Naive B cell (primary cell): ENCODE measurements around the gene NLE1. TPM values are rescaled to one million over a fixed set of nuclear protein-coding genes. Genes with fewer than 3 reads are reported as not detected.
"Not testable (repeated sequence)": the region's sequence is repeated elsewhere in the genome, so short reads cannot be mapped to it uniquely, and the experiment has no call there.

Experiments used
- ATAC-seq, 2 donors: fragments of 150-1000 bp; cut with Tn5 transposase; 2 replicates each; pipeline ENCODE4 v1.10.0; 2021; ENCODE audit warnings: low read depth in 2 of 2, mild to moderate bottlenecking in 2 of 2, moderate library complexity in 2 of 2
- DNase-seq: peaks from one replicate; pipeline ENCODE4 v3.0.0; 2022
- H3K27ac Mint-ChIP-seq, 6 donors: one replicate each; pipeline ENCODE4 v1.8.0; 2020 to 2022; ENCODE audit warnings: mild to moderate bottlenecking in 6 of 6, mixed read lengths in 6 of 6, moderate library complexity in 5 of 6, inconsistent platforms in 2 of 6
- H3K27me3 Mint-ChIP-seq, 3 donors: one replicate each; pipeline ENCODE4 v1.8.0; 2021 to 2022; ENCODE audit warnings: mixed read lengths in 3 of 3, mild to moderate bottlenecking in 1 of 3
- H3K36me3 Mint-ChIP-seq, 2 donors: one replicate each; pipeline ENCODE4 v1.8.0; 2020 to 2022; ENCODE audit warnings: mixed read lengths in 2 of 2, inconsistent platforms in 1 of 2, mild to moderate bottlenecking in 1 of 2
- H3K4me1 Mint-ChIP-seq, 3 donors: one replicate each; pipeline ENCODE4 v1.8.0; 2020 to 2022; ENCODE audit warnings: mixed read lengths in 3 of 3, inconsistent platforms in 1 of 3, mild to moderate bottlenecking in 1 of 3, moderate library complexity in 1 of 3
- H3K4me3 Mint-ChIP-seq, 8 donors: one replicate each; pipeline ENCODE4 v1.8.0; 2020 to 2022; ENCODE audit warnings: mild to moderate bottlenecking in 8 of 8, mixed read lengths in 8 of 8, moderate library complexity in 8 of 8, inconsistent platforms in 2 of 8
- H3K9me3 Mint-ChIP-seq, 7 donors: one replicate each; pipeline ENCODE4 v1.8.0; 2020 to 2022; ENCODE audit warnings: mixed read lengths in 7 of 7, mild to moderate bottlenecking in 5 of 7, inconsistent platforms in 2 of 7, moderate library complexity in 1 of 7
- polyA plus RNA-seq, 6 donors: library from polyadenylated mRNA; unstranded; fragments of 300-500 nt; fragmentation: Illumina TruSeq; gene quantifications; one replicate each; pipeline ENCODE4 v1.2.3, GENCODE V29; 2021; ENCODE audit warnings: low read depth in 6 of 6

NLE1 gene
- polyA plus RNA-seq: 1 to 10 TPM; 3.2 to 5.8 (median 3.6) TPM

- peak within 1 kb of the TSS in 5 of 6 donors; percentile 38 to 74 (median 64) for H3K27ac Mint-ChIP-seq
- DNase-seq (peak; percentile 84), ATAC-seq (peak; percentile 95 to 98)
- peak within 1 kb of the TSS; percentile 81 to 93 (median 88) for H3K4me3 Mint-ChIP-seq
- no peaks in the 10 kb centered on the region for H3K36me3 Mint-ChIP-seq
- H3K9me3 Mint-ChIP-seq: peaks cover 0 to 1% (median 0%) of the 10 kb centered on the region in 7 donors
- H3K4me1 Mint-ChIP-seq: peaks cover 0 to 20% (median 12%) of the 10 kb centered on the region in 3 donors
- H3K27me3 Mint-ChIP-seq: peaks cover 0 to 5% (median 3%) of the 10 kb centered on the region in 3 donors
Measured at GRCh38 chr17:35141681-35142466, at the start of gene NLE1. Gene NLE1, minus strand, starts transcription at chr17:35142303. Its CDS starts 28 bp downstream, at chr17:35142275.

DNA sequence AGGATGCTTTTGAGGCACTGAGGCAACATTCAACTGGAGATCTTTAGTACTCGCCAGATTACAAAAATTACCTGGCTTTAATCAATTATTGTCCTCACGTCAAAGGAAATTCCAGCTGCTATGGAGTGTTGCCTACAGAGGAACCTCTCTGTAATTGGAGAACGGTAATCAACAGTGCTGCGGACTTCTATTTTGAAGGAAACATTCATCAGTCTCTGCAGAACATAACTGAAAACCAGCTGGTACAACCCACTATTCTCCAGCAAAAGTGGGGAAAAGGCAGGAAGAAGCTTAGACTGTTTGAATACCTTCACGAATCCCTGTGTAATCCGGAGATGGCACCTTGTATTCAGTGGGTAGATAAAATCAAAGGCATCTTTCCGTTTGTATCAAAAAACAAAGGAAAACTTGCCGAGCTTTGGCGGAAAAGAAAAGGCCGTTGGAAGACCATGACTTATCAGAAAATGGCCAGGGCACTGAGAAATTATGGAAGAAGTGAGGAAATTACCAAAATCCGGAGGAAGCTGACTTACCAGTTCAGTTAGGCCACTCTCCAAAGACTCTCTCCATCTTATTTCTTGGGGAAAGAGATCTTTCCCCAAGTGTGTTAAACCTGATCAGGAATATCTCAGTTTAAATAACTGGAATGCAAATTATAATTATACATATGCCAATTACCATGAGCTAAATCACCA is 49.0 kb upstream of the NLE1 start:
- no peak for ATAC-seq
- Mint-ChIP-seq H3K9me3 (peaks cover 0 to 6% (median 5%) of the 10 kb centered on the region in 7 donors), H3K36me3 (no peaks in the 10 kb centered on the region), H3K27me3 (peaks cover 22 to 48% (median 22%) of the 10 kb centered on the region in 3 donors), H3K4me1 (no peaks in the 10 kb centered on the region), H3K27ac (no peak overlapping the region), H3K4me3 (no peak overlapping the region)
- DNase-seq: no peak

DNA sequence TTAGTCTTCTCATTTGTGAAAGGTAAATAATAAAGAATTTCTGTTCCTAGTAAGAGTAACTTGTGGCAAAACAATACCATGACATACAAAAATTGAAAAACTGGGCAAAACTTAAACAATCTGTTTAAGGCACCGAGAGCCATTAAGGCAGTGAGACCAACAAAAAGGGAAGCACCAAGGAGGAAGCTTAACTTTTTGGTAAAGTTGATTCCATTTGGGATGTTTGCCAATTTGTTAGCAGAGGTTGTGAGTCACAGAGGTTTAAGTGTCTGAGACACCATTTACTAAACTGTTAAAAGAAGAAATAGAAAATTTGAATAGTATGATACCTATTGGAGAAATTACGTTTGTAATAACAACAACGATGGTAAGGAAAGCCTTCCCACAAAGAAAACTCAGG is 47.2 kb upstream of the NLE1 start:
- Mint-ChIP-seq H3K4me1 (no peaks in the 10 kb centered on the region), H3K36me3 (no peaks in the 10 kb centered on the region), H3K27me3 (peaks cover 25 to 56% (median 40%) of the 10 kb centered on the region in 3 donors), H3K27ac (no peak overlapping the region), H3K9me3 (peaks cover 0 to 2% (median 0%) of the 10 kb centered on the region in 7 donors), H3K4me3 (no peak overlapping the region)
- no peak for ATAC-seq
- DNase-seq: no peak

DNA sequence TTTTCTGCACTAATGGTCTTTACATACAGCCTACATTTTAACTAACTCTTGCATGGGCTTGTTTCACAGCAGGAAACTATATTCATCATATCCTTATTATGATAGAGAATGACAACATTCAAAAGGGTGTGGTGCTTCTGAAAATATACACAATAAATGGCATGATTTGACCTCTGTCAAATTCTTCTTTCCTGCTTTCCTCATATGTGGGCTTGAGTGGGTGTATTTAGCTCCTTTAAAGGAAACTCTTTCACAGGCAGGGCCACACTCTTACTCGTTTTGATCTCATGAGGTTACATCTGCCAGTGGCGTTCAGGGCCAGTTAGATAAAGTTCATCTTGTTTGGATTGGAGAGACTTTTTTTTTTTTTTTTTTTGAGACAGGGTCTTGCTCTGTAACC is 46.0 kb upstream of the NLE1 start:
- Mint-ChIP-seq H3K4me3 (no peak overlapping the region), H3K27ac (no peak overlapping the region), H3K9me3 (no peaks in the 10 kb centered on the region), H3K27me3 (peaks cover 29 to 52% (median 39%) of the 10 kb centered on the region in 3 donors), H3K36me3 (no peaks in the 10 kb centered on the region), H3K4me1 (no peaks in the 10 kb centered on the region)
- DNase-seq (no peak), ATAC-seq (no peak)

GRCh38 chr17:35187481-35187880 is 45.4 kb upstream of the NLE1 start:
- Mint-ChIP-seq H3K27me3 (peaks cover 29 to 52% (median 39%) of the 10 kb centered on the region in 3 donors), H3K4me1 (no peaks in the 10 kb centered on the region), H3K4me3 (no peak overlapping the region), H3K9me3 (no peaks in the 10 kb centered on the region), H3K27ac (no peak overlapping the region), H3K36me3 (no peaks in the 10 kb centered on the region)
- no peak for ATAC-seq
- DNase-seq: no peak

DNA sequence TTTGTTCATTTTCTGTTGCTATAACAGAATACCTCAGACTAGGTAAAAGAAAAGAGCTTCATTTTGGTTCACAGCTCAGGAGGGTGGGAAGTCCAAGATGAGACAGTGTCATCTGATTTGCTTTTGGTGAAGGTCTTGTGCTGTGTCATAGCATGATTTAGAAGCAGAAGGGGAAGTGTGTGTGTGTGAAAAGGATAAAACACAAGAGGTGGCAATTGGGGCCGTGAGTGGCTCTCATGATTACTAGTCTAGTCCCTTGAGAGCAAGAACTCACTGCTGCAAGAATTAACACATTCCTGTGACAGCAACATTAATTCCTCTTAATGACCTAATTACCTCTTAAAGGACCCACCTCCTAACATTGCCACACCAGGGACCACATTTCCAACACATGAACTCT is 43.7 kb upstream of the NLE1 start:
- Mint-ChIP-seq H3K36me3 (no peaks in the 10 kb centered on the region), H3K4me3 (no peak overlapping the region), H3K27me3 (peaks cover 29 to 49% (median 37%) of the 10 kb centered on the region in 3 donors), H3K9me3 (no peaks in the 10 kb centered on the region), H3K4me1 (no peaks in the 10 kb centered on the region), H3K27ac (no peak overlapping the region)
- DNase-seq (no peak), ATAC-seq (no peak)

GRCh38 chr17:35184274-35184673 is 42.2 kb upstream of the NLE1 start:
- no peak for ATAC-seq
- no peak overlapping the region for H3K4me3 Mint-ChIP-seq
- no peaks in the 10 kb centered on the region for H3K4me1 Mint-ChIP-seq
- H3K36me3 Mint-ChIP-seq: no peaks in the 10 kb centered on the region
- peaks cover 34 to 49% (median 37%) of the 10 kb centered on the region in 3 donors for H3K27me3 Mint-ChIP-seq
- H3K27ac Mint-ChIP-seq: no peak overlapping the region
- no peak for DNase-seq
- no peaks in the 10 kb centered on the region for H3K9me3 Mint-ChIP-seq

GRCh38 chr17:35183332-35183731 is 41.2 kb upstream of the NLE1 start:
- Mint-ChIP-seq H3K4me3 (no peak overlapping the region), H3K27ac (no peak overlapping the region), H3K4me1 (no peaks in the 10 kb centered on the region), H3K36me3 (no peaks in the 10 kb centered on the region), H3K9me3 (peaks cover 0 to 3% (median 0%) of the 10 kb centered on the region in 7 donors), H3K27me3 (peaks cover 34 to 49% (median 37%) of the 10 kb centered on the region in 3 donors)
- ATAC-seq (no peak), DNase-seq (no peak)

GRCh38 chr17:35179379-35179778 is 37.3 kb upstream of the NLE1 start:
- H3K4me1 Mint-ChIP-seq, H3K27ac Mint-ChIP-seq: not testable (repeated sequence)

GRCh38 chr17:35176897-35177296 is 34.8 kb upstream of the NLE1 start:
- DNase-seq (no peak), ATAC-seq (no peak)
- peaks cover 0 to 3% (median 0%) of the 10 kb centered on the region in 7 donors for H3K9me3 Mint-ChIP-seq
- no peaks in the 10 kb centered on the region for H3K36me3 Mint-ChIP-seq
- peaks cover 17 to 36% (median 21%) of the 10 kb centered on the region in 3 donors for H3K27me3 Mint-ChIP-seq
- H3K4me3 Mint-ChIP-seq: no peak overlapping the region
- H3K4me1 Mint-ChIP-seq: no peaks in the 10 kb centered on the region
- H3K27ac Mint-ChIP-seq: no peak overlapping the region

More at GRCh38 chr17:35179379-35179778, 37.3 kb upstream of the NLE1 start:
- not testable (repeated sequence) for H3K4me3 Mint-ChIP-seq, H3K9me3 Mint-ChIP-seq, H3K36me3 Mint-ChIP-seq, DNase-seq, ATAC-seq
- H3K27me3 Mint-ChIP-seq: peaks cover 28 to 47% (median 30%) of the 10 kb centered on the region in 3 donors

GRCh38 chr17:35175638-35176415 is 33.7 kb upstream of the NLE1 start:
- Mint-ChIP-seq H3K27ac (peak overlapping the region in 1 of 6 donors; percentile 67), H3K9me3 (peaks cover 0 to 3% (median 0%) of the 10 kb centered on the region in 7 donors)

GRCh38 chr17:35174835-35175334 is 32.8 kb upstream of the NLE1 start:
- ATAC-seq (no peak), DNase-seq (no peak)
- Mint-ChIP-seq H3K4me3 (no peak overlapping the region), H3K9me3 (peaks cover 0 to 3% (median 0%) of the 10 kb centered on the region in 7 donors), H3K27me3 (peaks cover 22 to 35% (median 23%) of the 10 kb centered on the region in 3 donors), H3K27ac (no peak overlapping the region), H3K36me3 (no peaks in the 10 kb centered on the region), H3K4me1 (no peaks in the 10 kb centered on the region)

More at GRCh38 chr17:35175638-35176415, 33.7 kb upstream of the NLE1 start:
- no peak overlapping the region for H3K4me3 Mint-ChIP-seq
- peaks cover 17 to 35% (median 29%) of the 10 kb centered on the region in 3 donors for H3K27me3 Mint-ChIP-seq
- H3K36me3 Mint-ChIP-seq: no peaks in the 10 kb centered on the region
- ATAC-seq: no peak
- no peak for DNase-seq
- H3K4me1 Mint-ChIP-seq: no peaks in the 10 kb centered on the region

- H3K9me3 Mint-ChIP-seq, H3K4me3 Mint-ChIP-seq, ATAC-seq, DNase-seq, H3K4me1 Mint-ChIP-seq, H3K27ac Mint-ChIP-seq, H3K36me3 Mint-ChIP-seq: not testable (repeated sequence)
- peaks cover 29 to 34% (median 29%) of the 10 kb centered on the region in 3 donors for H3K27me3 Mint-ChIP-seq
Measured at GRCh38 chr17:35172321-35172720, 30.2 kb upstream of the NLE1 start.
